Stimulated activated CD4-positive, alpha-beta T cell treated with anti-CD3 and anti-CD28 coated beads, Interleukin-1b, Interleukin-23, amount 100 ng/mL, for 24 hours (primary cell): ENCODE results near the gene COL26A1.
A peak's percentile ranks its signal among the peaks of the same experiment; 100 is the strongest.
"Not testable (repeated sequence)": the region's sequence is repeated elsewhere in the genome, so short reads cannot be mapped to it uniquely, and the experiment has no call there.

Experiments
- DNase-seq, 4 experiments: peaks; one replicate each; pipeline ENCODE4 v3.0.0-alpha.2; 2020; ENCODE audit warnings: low read depth in 4 of 4, low spot score in 1 of 4

The COL26A1 gene

GRCh38 chr7:101490439-101490838 is 127.8 kb downstream of the COL26A1 start:
- DNase-seq: not testable (repeated sequence)

- DNase-seq: not testable (repeated sequence)
Observed at GRCh38 chr7:101491442-101491841, 128.8 kb downstream of the COL26A1 start.

GRCh38 chr7:101494602-101495329 is 132.1 kb downstream of the COL26A1 start:
- DNase-seq: no peak

- DNase-seq: no peak
Observed at GRCh38 chr7:101496017-101496416, 133.3 kb downstream of the COL26A1 start.

- no peak for DNase-seq
Observed at GRCh38 chr7:101501351-101501750, 138.7 kb downstream of the COL26A1 start.

- DNase-seq: no peak
Observed at GRCh38 chr7:101502466-101503098, 139.9 kb downstream of the COL26A1 start.

GRCh38 chr7:101505510-101505909 is 142.8 kb downstream of the COL26A1 start:
- not testable (repeated sequence) for DNase-seq

GRCh38 chr7:101506531-101506930 is 143.9 kb downstream of the COL26A1 start:
- DNase-seq: no peak

- no peak for DNase-seq
Observed at GRCh38 chr7:101507327-101507726, 144.7 kb downstream of the COL26A1 start.

- DNase-seq: peak in 3 of 4 experiments; percentile 10 to 15 (median 11)
Observed at GRCh38 chr7:101507791-101508252, 145.1 kb downstream of the COL26A1 start.

GRCh38 chr7:101510297-101510696 is 147.6 kb downstream of the COL26A1 start:
- DNase-seq: no peak

GRCh38 chr7:101511965-101512364 is 149.3 kb downstream of the COL26A1 start:
- DNase-seq: no peak

- DNase-seq: no peak
Observed at GRCh38 chr7:101516851-101517250, 154.2 kb downstream of the COL26A1 start.

- no peak for DNase-seq
Observed at GRCh38 chr7:101517304-101517703, 154.6 kb downstream of the COL26A1 start.

- DNase-seq: no peak
Observed at GRCh38 chr7:101518336-101518735, 155.7 kb downstream of the COL26A1 start.

- DNase-seq: no peak
Observed at GRCh38 chr7:101519324-101520023, 156.8 kb downstream of the COL26A1 start.

GRCh38 chr7:101521430-101521925 is 158.8 kb downstream of the COL26A1 start:
- no peak for DNase-seq

GRCh38 chr7:101522021-101522420 is 159.3 kb downstream of the COL26A1 start:
- no peak for DNase-seq

GRCh38 chr7:101527844-101528667 is 165.4 kb downstream of the COL26A1 start:
- no peak for DNase-seq

- DNase-seq: no peak
Observed at GRCh38 chr7:101529560-101529959, 166.9 kb downstream of the COL26A1 start.
